HEK293 (cell line): Measurements from ENCODE around the gene PRKCE.

Experiments
- CTCF ChIA-PET: fragments of 350-600 bp; formaldehyde crosslinking; extraction: SDS; loops from one replicate; lab custom pipeline; 2021; ENCODE audit warnings: antibody characterized with exemption; lab: Yijun Ruan, JAX
- POLR2A ChIA-PET: fragments of 300-600 bp; formaldehyde crosslinking; extraction: SDS; loops from one replicate; lab custom pipeline; 2020; ENCODE audit warnings: antibody characterized with exemption, inconsistent platforms; lab: Yijun Ruan, JAX
- H3K27ac ChIP-seq: fragments of 200-500 bp; sonication (Bioruptor generic); 2 replicates; pipeline ENCODE4 v1.5.1; 2014; ENCODE audit warnings: low read depth, low read length, control low read depth, inconsistent platforms; ENCODE audit errors: extremely low read depth
- H3K36me3 ChIP-seq, 2 experiments: fragments of 200-500 bp in 1 of 2; sonication (Bioruptor generic) in 1 of 2; 1 replicate in 1 of 2; 2 replicates in 1 of 2; pipeline ENCODE4 v1.5.1; 2014 to 2017; ENCODE audit warnings: inconsistent platforms in 2 of 2, low read length in 2 of 2; ENCODE audit not compliant: control insufficient read depth in 2 of 2, insufficient read depth in 1 of 2
- H3K4me1 ChIP-seq: fragments of 200-500 bp; sonication (Bioruptor generic); 2 replicates; pipeline ENCODE4 v1.5.1; 2014; ENCODE audit warnings: mild to moderate bottlenecking, low read length, inconsistent platforms; ENCODE audit not compliant: control insufficient read depth, insufficient read depth
- H3K4me3 ChIP-seq: 2 replicates; pipeline ENCODE4 v1.5.1; 2011; ENCODE audit warnings: low read depth, mild to moderate bottlenecking, control low read depth, low read length, moderate library complexity
- H3K9me3 ChIP-seq: fragments of 200-500 bp; sonication (Bioruptor generic); 2 replicates; pipeline ENCODE4 v1.5.1; 2014; ENCODE audit warnings: low read depth, low read length, inconsistent platforms; ENCODE audit not compliant: control insufficient read depth, insufficient read depth
- AEBP2 ChIP-seq: fragments of 450-650 bp; formaldehyde crosslinking; IDR thresholded peaks from 2 replicates; pipeline ENCODE4 v1.5.1; 2016; ENCODE audit warnings: missing biosample characterization, missing genetic modification characterization, borderline replicate concordance
- CTCF ChIP-seq: fragments of 450-650 bp; formaldehyde crosslinking; IDR thresholded peaks from 2 replicates; pipeline ENCODE4 v1.5.1; 2016; ENCODE audit warnings: missing biosample characterization, missing genetic modification characterization
- KLF7 ChIP-seq: fragments of 450-650 bp; formaldehyde crosslinking; IDR thresholded peaks from 2 replicates; pipeline ENCODE4 v1.5.1; 2016; ENCODE audit warnings: missing biosample characterization, missing genetic modification characterization, borderline replicate concordance
- WT1 ChIP-seq: fragments of 450-650 bp; formaldehyde crosslinking; IDR thresholded peaks from 2 replicates; pipeline ENCODE4 v1.5.1; 2016; ENCODE audit warnings: missing biosample characterization, missing genetic modification characterization
- ZBTB21 ChIP-seq: fragments of 450-650 bp; formaldehyde crosslinking; IDR thresholded peaks from 2 replicates; pipeline ENCODE4 v1.5.1; 2017; ENCODE audit warnings: missing biosample characterization, missing genetic modification characterization
- ZFP41 ChIP-seq: fragments of 450-650 bp; formaldehyde crosslinking; IDR thresholded peaks from 2 replicates; pipeline ENCODE4 v1.5.1; 2016; ENCODE audit warnings: missing biosample characterization, missing genetic modification characterization, borderline replicate concordance
- ZNF133 ChIP-seq: fragments of 450-650 bp; formaldehyde crosslinking; IDR thresholded peaks from 2 replicates; pipeline ENCODE4 v1.5.1; 2016; ENCODE audit warnings: missing biosample characterization, missing genetic modification characterization
- ZNF148 ChIP-seq: fragments of 450-650 bp; formaldehyde crosslinking; IDR thresholded peaks from 2 replicates; pipeline ENCODE4 v1.5.0; 2017; ENCODE audit warnings: missing biosample characterization, missing genetic modification characterization, borderline replicate concordance
- ZNF157 ChIP-seq: fragments of 450-650 bp; formaldehyde crosslinking; IDR thresholded peaks from 2 replicates; pipeline ENCODE4 v1.5.1; 2016; ENCODE audit warnings: missing biosample characterization, missing genetic modification characterization
- ZNF169 ChIP-seq: fragments of 450-650 bp; formaldehyde crosslinking; IDR thresholded peaks from 2 replicates; pipeline ENCODE4 v1.5.1; 2016; ENCODE audit warnings: missing biosample characterization, missing genetic modification characterization
- ZNF221 ChIP-seq: fragments of 450-650 bp; formaldehyde crosslinking; IDR thresholded peaks from 2 replicates; pipeline ENCODE4 v1.5.1; 2017; ENCODE audit warnings: missing biosample characterization, missing genetic modification characterization, borderline replicate concordance
- ZNF266 ChIP-seq: fragments of 450-650 bp; formaldehyde crosslinking; IDR thresholded peaks from 2 replicates; pipeline ENCODE4 v1.5.1; 2016; ENCODE audit warnings: missing biosample characterization, missing genetic modification characterization, low read depth
- ZNF449 ChIP-seq: fragments of 450-650 bp; formaldehyde crosslinking; IDR thresholded peaks from 2 replicates; pipeline ENCODE4 v1.5.1; 2017; ENCODE audit warnings: missing biosample characterization, mild to moderate bottlenecking, missing genetic modification characterization, moderate library complexity
- ZNF501 ChIP-seq: fragments of 450-650 bp; formaldehyde crosslinking; IDR thresholded peaks from 2 replicates; pipeline ENCODE4 v1.5.1; 2016; ENCODE audit warnings: missing biosample characterization, missing genetic modification characterization
- ZNF510 ChIP-seq: fragments of 450-650 bp; formaldehyde crosslinking; IDR thresholded peaks from 2 replicates; pipeline ENCODE4 v1.5.1; 2018; ENCODE audit warnings: mild to moderate bottlenecking, missing genetic modification characterization, missing biosample characterization; ENCODE audit not compliant: insufficient replicate concordance
- ZNF549 ChIP-seq: fragments of 450-650 bp; IDR thresholded peaks from 2 replicates; pipeline ENCODE4 v1.5.1; 2018; ENCODE audit warnings: missing biosample characterization, missing genetic modification characterization, mild to moderate bottlenecking, inconsistent platforms, moderate library complexity
- ZNF596 ChIP-seq: fragments of 450-650 bp; IDR thresholded peaks from 2 replicates; pipeline ENCODE4 v1.5.0; 2018; ENCODE audit warnings: missing biosample characterization, mild to moderate bottlenecking, missing genetic modification characterization, moderate library complexity
- ZNF600 ChIP-seq: fragments of 450-650 bp; formaldehyde crosslinking; IDR thresholded peaks from 2 replicates; pipeline ENCODE4 v1.5.1; 2016; ENCODE audit warnings: missing biosample characterization, missing genetic modification characterization
- ZNF610 ChIP-seq: fragments of 450-650 bp; formaldehyde crosslinking; IDR thresholded peaks from 2 replicates; pipeline ENCODE4 v1.5.1; 2016; ENCODE audit warnings: missing biosample characterization, missing genetic modification characterization, borderline replicate concordance
- ZNF747 ChIP-seq: fragments of 450-650 bp; formaldehyde crosslinking; IDR thresholded peaks from 2 replicates; pipeline ENCODE4 v1.5.1; 2016; ENCODE audit warnings: missing biosample characterization, missing genetic modification characterization
- ZNF843 ChIP-seq: fragments of 450-650 bp; formaldehyde crosslinking; IDR thresholded peaks from 2 replicates; pipeline ENCODE4 v1.5.1; 2016; ENCODE audit warnings: missing biosample characterization, missing genetic modification characterization
- TF ChIP-seq, protein P1 (sequence below): fragments of 450-650 bp; formaldehyde crosslinking; IDR thresholded peaks from 2 replicates; pipeline ENCODE4 v1.5.1; 2016; ENCODE audit warnings: missing biosample characterization, missing genetic modification characterization

PRKCE gene

DNA sequence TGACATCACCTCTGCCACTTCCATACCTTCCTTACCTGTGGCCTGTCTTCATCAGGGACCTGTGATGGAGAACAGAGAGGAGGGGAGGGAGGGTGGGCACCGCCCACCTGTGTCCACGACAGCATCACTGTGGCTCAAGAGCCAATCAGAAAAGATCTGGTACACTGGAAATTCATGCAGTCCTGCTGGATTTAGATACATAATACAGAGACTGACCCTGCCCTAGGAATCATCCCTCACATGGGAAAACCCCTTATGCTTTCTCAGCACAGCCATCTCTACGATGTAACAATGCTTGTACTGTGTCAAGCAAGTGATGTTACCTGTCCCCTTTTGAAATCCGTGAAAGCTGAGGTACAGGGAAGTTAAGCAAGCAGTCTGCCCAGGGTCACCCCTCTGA is 500.1 kb downstream of the PRKCE start:
- no peak overlapping the region for H3K4me3 ChIP-seq
- TF ChIP-seq ZNF148 (tag by site-specific recombination) (no peak), ZNF747 (tag by site-specific recombination) (no peak), ZNF169 (tag by site-specific recombination) (no peak), CTCF (no peak), ZBTB21 (no peak), ZNF510 (no peak), KLF7 (tag by site-specific recombination) (no peak), AEBP2 (tag by site-specific recombination) (no peak), ZNF133 (tag by site-specific recombination) (no peak), ZNF221 (tag by site-specific recombination) (no peak), ZNF549 (tag by site-specific recombination) (no peak), WT1 (tag by site-specific recombination) (no peak), ZNF157 (tag by site-specific recombination) (no peak), ZNF610 (tag by site-specific recombination) (no peak)
- H3K9me3 ChIP-seq, result no peaks in the 10 kb centered on the region
- H3K27ac ChIP-seq, result no peak overlapping the region
- no peaks in the 10 kb centered on the region for H3K4me1 ChIP-seq
- ChIA-PET CTCF (interaction anchor here (0.6 kb wide), 1 partner anchor 61 kb away, joined by 3 read pairs; no protein-coding TSS in a partner anchor), POLR2A (no interaction called here)
- H3K36me3 ChIP-seq, result no peaks in the 10 kb centered on the region; a peak in 1 of 3 replicates

DNA sequence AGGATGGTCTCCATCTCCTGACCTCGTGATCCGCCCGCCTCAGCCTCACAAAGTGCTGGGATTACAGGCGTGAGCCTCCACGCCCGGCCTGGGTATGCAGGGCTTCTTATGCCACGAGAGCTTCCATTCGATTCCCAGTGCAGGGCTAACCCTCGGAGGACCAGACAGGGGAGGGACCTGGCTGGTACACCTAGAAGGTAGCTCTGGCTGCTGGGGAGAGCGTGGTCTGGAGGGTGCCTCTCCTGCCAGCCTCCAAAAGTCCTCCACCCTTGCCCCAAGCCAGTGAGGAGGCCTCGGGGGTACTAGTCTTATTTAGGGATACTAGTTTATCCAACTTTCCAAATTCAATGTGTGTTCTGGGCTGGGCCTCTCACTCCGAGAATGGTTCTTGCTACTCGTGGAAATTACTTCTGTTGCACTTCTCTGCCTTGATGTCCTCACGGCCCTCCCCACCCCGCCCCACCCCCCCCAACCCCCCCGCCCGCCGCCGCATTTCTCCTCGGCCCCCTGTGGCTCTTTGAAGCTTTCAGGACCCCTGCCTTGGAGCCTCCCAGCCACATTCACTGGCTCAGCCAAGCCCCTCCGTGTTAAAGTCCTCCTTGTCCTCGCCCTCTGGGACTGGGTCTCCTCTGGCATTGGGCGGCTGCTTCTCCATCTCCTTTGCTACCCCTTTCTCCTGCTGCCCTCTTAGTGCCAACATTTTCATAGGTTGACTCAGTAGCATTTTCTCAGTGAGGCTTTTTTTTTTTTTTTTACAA is 502.7 kb downstream of the PRKCE start:
- ChIA-PET POLR2A (no interaction called here), CTCF (interaction anchor here (1.3 kb wide), 1 partner anchor 144 kb away, joined by 3 read pairs; no protein-coding TSS in a partner anchor)
- H3K36me3 ChIP-seq, result no peaks in the 10 kb centered on the region; a peak in 1 of 3 replicates
- no peaks in the 10 kb centered on the region for H3K9me3 ChIP-seq
- no peak overlapping the region for H3K27ac ChIP-seq
- H3K4me1 ChIP-seq, result no peaks in the 10 kb centered on the region
- H3K4me3 ChIP-seq, result no peak overlapping the region
- no peak for TF ChIP-seq ZFP41 (tag by site-specific recombination)
- TF ChIP-seq ZNF157 (tag by site-specific recombination), result no peak
- no peak for TF ChIP-seq ZNF449 (tag by site-specific recombination)
- TF ChIP-seq, protein P1, sequence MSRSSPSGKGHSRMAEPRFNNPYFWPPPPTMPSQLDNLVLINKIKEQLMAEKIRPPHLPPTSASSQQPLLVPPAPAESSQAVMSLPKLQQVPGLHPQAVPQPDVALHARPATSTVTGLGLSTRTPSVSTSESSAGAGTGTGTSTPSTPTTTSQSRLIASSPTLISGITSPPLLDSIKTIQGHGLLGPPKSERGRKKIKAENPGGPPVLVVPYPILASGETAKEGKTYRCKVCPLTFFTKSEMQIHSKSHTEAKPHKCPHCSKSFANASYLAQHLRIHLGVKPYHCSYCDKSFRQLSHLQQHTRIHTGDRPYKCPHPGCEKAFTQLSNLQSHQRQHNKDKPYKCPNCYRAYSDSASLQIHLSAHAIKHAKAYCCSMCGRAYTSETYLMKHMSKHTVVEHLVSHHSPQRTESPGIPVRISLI (tag by site-specific recombination), result no peak
- TF ChIP-seq ZNF266, result no peak
- no peak for TF ChIP-seq ZNF843 (tag by site-specific recombination)
- no peak for TF ChIP-seq ZNF596 (tag by site-specific recombination)
- TF ChIP-seq ZNF600 (tag by site-specific recombination), result no peak
- TF ChIP-seq ZNF501 (tag by site-specific recombination), result no peak
- TF ChIP-seq, all 188 proteins: peak for 0
